A673 (cell line): Measurements from ENCODE around the gene GPER1.

Source experiments
- EZH2 ChIP-seq: fragments of 200-600 bp; sonication (generic); IDR thresholded peaks from 2 replicates; pipeline ENCODE4 v1.6.1; 2017; ENCODE audit warnings: borderline replicate concordance, low read depth, mild to moderate bottlenecking, mixed read lengths, antibody characterized with exemption, low read length; ENCODE audit not compliant: poor library complexity, severe bottlenecking
- TF ChIP-seq, protein P1 (sequence below): fragments of 300-800, 200-600 bp; sonication (generic); conservative IDR thresholded peaks from 2 replicates; pipeline ENCODE4 v1.5.1; 2017; ENCODE audit warnings: low read depth, mild to moderate bottlenecking, antibody characterized with exemption, low read length, moderate library complexity, mixed read lengths

DNA sequence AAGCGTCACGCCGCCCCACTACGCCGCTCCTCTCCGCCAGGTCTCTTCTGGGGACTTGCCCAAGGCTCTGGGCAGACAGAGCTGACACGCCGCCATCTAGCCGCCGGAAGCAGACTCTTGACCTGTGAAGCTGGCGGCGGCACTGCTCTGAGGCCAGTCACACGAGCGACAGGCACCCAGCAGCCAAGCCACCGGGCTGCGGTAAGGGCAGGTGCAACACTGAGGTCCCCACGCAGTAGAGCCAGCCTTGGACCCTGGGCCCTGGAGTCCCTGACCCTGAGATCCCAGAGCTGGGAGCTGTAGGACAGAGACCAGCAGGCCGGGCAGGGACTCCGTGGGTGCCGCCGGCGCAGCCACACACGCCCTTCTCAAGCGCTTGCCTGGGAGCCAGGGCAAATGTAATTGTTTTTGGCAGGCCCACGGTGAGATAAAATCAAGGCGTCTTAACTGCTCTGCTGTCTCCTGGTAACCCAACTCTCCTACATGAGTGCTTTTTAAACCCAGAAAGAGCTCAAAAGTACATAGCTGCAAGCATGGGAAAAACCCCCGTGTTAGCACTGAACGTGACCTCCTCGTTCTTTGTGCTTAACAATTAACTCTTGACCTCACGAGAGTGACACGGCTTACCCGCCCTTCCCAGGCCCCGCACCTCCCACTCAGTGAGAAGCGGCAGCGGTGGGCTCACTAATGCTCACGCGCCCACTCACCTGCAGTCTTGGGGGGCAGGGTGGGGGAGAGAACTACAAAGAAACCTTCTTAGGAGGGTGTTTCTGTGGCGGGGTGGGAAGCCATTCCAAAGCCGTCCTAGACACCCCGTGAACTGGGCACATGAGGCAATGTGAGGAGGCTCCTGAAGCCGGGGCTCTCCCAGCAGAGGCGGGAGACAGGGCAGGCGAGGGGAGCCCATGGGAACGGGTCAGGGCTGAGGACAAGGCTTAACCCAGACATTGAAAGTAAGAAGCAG lies 8.5 kb downstream of the GPER1 start:
- TF ChIP-seq, protein P1, sequence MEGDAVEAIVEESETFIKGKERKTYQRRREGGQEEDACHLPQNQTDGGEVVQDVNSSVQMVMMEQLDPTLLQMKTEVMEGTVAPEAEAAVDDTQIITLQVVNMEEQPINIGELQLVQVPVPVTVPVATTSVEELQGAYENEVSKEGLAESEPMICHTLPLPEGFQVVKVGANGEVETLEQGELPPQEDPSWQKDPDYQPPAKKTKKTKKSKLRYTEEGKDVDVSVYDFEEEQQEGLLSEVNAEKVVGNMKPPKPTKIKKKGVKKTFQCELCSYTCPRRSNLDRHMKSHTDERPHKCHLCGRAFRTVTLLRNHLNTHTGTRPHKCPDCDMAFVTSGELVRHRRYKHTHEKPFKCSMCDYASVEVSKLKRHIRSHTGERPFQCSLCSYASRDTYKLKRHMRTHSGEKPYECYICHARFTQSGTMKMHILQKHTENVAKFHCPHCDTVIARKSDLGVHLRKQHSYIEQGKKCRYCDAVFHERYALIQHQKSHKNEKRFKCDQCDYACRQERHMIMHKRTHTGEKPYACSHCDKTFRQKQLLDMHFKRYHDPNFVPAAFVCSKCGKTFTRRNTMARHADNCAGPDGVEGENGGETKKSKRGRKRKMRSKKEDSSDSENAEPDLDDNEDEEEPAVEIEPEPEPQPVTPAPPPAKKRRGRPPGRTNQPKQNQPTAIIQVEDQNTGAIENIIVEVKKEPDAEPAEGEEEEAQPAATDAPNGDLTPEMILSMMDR = no peak
- no peak for TF ChIP-seq EZH2
